Stimulated activated naive CD8-positive, alpha-beta T cell treated with anti-CD3 and anti-CD28 coated beads, Interleukin-15, Interleukin-2, amounts not matched to agents 100 ng/mL and 50 ng/mL, for 24 hours (primary cell): ENCODE measurements around the gene KLHL35.

Source experiments
- H3K27ac Mint-ChIP-seq: one replicate; pipeline ENCODE4 v1.8.0; 2021; ENCODE audit warnings: mild to moderate bottlenecking, mixed read lengths
- H3K27me3 Mint-ChIP-seq: one replicate; pipeline ENCODE4 v1.8.0; 2021; ENCODE audit warnings: mixed read lengths
- H3K36me3 Mint-ChIP-seq: one replicate; pipeline ENCODE4 v1.8.0; 2021; ENCODE audit warnings: low read depth, mixed read lengths
- H3K4me1 Mint-ChIP-seq: one replicate; pipeline ENCODE4 v1.8.0; 2021; ENCODE audit warnings: low read depth, mixed read lengths
- H3K4me3 Mint-ChIP-seq: one replicate; pipeline ENCODE4 v1.8.0; 2021; ENCODE audit warnings: mild to moderate bottlenecking, mixed read lengths
- H3K9me3 Mint-ChIP-seq: one replicate; pipeline ENCODE4 v1.8.0; 2021; ENCODE audit warnings: mixed read lengths

KLHL35 gene

GRCh38 chr11:75473684-75474083, 40.7 kb upstream of the KLHL35 start:
- Mint-ChIP-seq H3K9me3 (no peaks in the 10 kb centered on the region), H3K4me3 (no peak overlapping the region), H3K27ac (no peak overlapping the region), H3K4me1 (peaks cover 16% of the 10 kb centered on the region), H3K36me3 (no peaks in the 10 kb centered on the region), H3K27me3 (no peaks in the 10 kb centered on the region)

GRCh38 chr11:75472081-75472732, 39.2 kb upstream of the KLHL35 start:
- no peak overlapping the region for H3K27ac Mint-ChIP-seq

GRCh38 chr11:75471176-75471973, 38.4 kb upstream of the KLHL35 start:
- no peak overlapping the region for H3K27ac Mint-ChIP-seq
- H3K9me3 Mint-ChIP-seq: no peaks in the 10 kb centered on the region
- no peak overlapping the region for H3K4me3 Mint-ChIP-seq
- no peaks in the 10 kb centered on the region for H3K36me3 Mint-ChIP-seq
- no peaks in the 10 kb centered on the region for H3K27me3 Mint-ChIP-seq
- peaks cover 16% of the 10 kb centered on the region for H3K4me1 Mint-ChIP-seq

More at GRCh38 chr11:75472081-75472732, 39.2 kb upstream of the KLHL35 start:
- Mint-ChIP-seq H3K4me1 (peaks cover 16% of the 10 kb centered on the region), H3K9me3 (no peaks in the 10 kb centered on the region), H3K36me3 (no peaks in the 10 kb centered on the region), H3K4me3 (no peak overlapping the region), H3K27me3 (no peaks in the 10 kb centered on the region)

DNA sequence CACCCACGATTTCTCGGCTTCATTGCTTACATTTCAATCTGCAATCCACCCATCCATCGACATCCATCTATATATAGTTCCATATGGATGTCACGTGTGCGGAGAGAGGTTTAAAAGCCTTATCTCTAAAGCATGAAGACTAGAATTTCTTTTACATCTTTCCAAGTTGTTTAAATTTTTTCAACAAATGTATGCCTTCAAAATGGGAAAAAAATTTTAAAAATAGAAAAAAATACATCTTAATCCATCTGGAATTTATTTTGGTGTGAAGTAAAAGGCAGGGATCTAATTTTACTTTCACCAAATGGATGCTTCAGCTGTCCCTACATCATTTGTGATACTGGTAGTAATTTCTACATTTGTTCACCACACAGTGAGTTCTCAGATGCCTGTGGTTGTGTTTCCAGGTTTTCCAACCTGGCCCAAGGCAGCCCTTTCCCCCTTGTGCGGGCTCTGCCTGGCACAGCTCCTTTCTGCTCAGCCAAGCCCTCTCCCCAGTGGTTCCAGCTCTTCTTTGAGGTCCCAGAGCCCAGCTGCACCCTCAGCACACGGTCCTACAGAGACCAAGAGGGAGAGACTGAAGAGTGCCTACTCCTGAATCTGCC, 37.6 kb upstream of the KLHL35 start:
- Mint-ChIP-seq H3K4me3 (no peak overlapping the region), H3K4me1 (peaks cover 9% of the 10 kb centered on the region), H3K36me3 (no peaks in the 10 kb centered on the region), H3K27ac (no peak overlapping the region), H3K9me3 (no peaks in the 10 kb centered on the region), H3K27me3 (no peaks in the 10 kb centered on the region)

GRCh38 chr11:75469785-75470405, 36.9 kb upstream of the KLHL35 start:
- peaks cover 2% of the 10 kb centered on the region for H3K4me1 Mint-ChIP-seq
- no peaks in the 10 kb centered on the region for H3K36me3 Mint-ChIP-seq
- H3K9me3 Mint-ChIP-seq: no peaks in the 10 kb centered on the region
- no peak overlapping the region for H3K4me3 Mint-ChIP-seq
- no peaks in the 10 kb centered on the region for H3K27me3 Mint-ChIP-seq
- no peak overlapping the region for H3K27ac Mint-ChIP-seq

- H3K27ac Mint-ChIP-seq: no peak overlapping the region
- H3K36me3 Mint-ChIP-seq: no peaks in the 10 kb centered on the region
- no peaks in the 10 kb centered on the region for H3K27me3 Mint-ChIP-seq
- H3K4me3 Mint-ChIP-seq: no peak overlapping the region
- H3K9me3 Mint-ChIP-seq: no peaks in the 10 kb centered on the region
- H3K4me1 Mint-ChIP-seq: no peaks in the 10 kb centered on the region
Observed at GRCh38 chr11:75468534-75469340, 35.7 kb upstream of the KLHL35 start.

DNA sequence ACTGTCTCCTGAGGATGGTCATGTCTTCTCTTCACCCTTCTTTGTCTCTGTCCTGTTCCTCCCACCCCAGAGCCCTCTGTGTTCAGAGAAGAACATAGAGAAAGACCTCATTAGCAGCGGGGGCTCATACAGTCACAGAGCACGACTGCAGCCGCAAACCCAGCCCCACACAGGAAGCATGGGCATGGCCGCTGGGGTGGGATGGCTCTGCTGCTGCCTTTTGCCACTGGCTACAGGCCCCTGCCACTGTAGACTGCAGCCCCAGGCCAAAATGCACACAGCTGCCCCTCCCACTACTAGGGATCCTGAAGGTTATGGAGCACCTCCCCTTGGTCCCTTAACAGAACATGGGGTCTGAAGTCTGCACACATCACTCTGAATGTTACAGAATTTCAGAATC, 34.9 kb upstream of the KLHL35 start:
- H3K9me3 Mint-ChIP-seq: no peaks in the 10 kb centered on the region
- H3K4me3 Mint-ChIP-seq: no peak overlapping the region
- H3K27ac Mint-ChIP-seq: no peak overlapping the region
- H3K4me1 Mint-ChIP-seq: no peaks in the 10 kb centered on the region
- no peaks in the 10 kb centered on the region for H3K36me3 Mint-ChIP-seq
- no peaks in the 10 kb centered on the region for H3K27me3 Mint-ChIP-seq

DNA sequence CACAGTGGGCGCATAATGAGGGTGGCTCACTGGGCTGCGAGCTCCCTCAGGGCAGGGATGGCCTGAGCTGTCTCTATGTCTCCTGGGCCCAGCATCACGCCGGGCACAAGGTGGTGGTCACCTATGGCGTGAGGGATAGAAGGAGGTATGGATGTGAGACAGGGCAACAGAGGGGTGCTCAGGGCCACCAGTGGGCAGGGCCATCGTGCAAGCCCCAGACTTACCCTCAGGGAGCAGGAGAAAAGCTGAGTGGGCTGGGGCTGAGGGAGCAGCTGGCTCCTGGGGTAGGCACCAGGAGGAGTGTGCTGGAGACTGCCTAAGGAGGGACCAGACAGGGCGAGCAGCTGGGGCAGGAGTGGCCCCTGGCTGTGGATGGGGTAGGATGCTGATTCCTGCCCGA, 34.3 kb upstream of the KLHL35 start:
- Mint-ChIP-seq H3K4me3 (no peak overlapping the region), H3K9me3 (no peaks in the 10 kb centered on the region), H3K27ac (no peak overlapping the region), H3K27me3 (no peaks in the 10 kb centered on the region), H3K4me1 (no peaks in the 10 kb centered on the region), H3K36me3 (no peaks in the 10 kb centered on the region)

DNA sequence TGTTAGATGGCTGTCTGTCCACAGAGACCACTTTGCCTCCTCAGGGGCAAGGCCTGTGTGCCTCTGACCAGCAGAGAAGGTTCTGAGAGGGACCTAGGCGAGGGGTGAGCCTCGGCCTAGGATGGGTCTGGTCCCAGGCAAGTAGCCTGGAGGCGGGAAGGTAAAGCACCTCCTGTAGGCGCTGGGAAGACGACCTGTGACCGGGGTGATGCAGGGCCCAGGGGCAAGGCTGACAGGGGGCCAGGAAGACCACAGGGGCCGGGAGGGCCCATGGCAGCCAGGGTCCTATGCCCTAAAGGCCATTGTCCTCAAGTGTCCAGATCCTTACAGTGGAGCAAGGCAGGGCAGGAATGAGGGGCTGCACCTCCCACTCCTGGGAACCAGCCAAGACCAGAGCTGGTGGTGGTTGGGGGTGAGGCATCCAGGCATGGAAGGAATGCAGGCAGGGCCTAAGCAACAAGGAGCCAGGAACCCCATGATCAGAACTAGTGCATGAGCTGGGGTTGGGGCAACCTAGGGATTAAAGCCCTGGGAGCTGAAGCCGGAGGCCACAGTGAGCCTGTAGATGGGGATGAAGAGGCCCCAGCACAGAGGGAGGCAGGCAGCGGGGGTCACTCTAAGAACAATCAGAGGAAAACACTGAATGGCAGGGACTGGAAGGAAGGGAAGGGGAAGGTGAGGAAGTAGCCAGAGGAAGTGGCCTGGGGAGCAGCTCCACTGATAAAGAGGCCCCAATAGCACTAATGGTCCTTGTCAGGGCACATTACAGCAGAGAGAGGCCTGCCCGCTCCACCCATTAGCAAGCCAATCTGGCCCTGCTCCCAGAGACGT, 32.9 kb upstream of the KLHL35 start:
- no peak overlapping the region for H3K27ac Mint-ChIP-seq
- H3K4me1 Mint-ChIP-seq: no peaks in the 10 kb centered on the region
- H3K9me3 Mint-ChIP-seq: no peaks in the 10 kb centered on the region
- no peaks in the 10 kb centered on the region for H3K27me3 Mint-ChIP-seq
- no peak overlapping the region for H3K4me3 Mint-ChIP-seq
- no peaks in the 10 kb centered on the region for H3K36me3 Mint-ChIP-seq

GRCh38 chr11:75463106-75463774, 30.2 kb upstream of the KLHL35 start:
- H3K9me3 Mint-ChIP-seq: no peaks in the 10 kb centered on the region
- no peaks in the 10 kb centered on the region for H3K27me3 Mint-ChIP-seq
- no peak overlapping the region for H3K27ac Mint-ChIP-seq
- H3K36me3 Mint-ChIP-seq: no peaks in the 10 kb centered on the region
- H3K4me3 Mint-ChIP-seq: no peak overlapping the region
- no peaks in the 10 kb centered on the region for H3K4me1 Mint-ChIP-seq

- Mint-ChIP-seq H3K4me3 (no peak overlapping the region), H3K27ac (no peak overlapping the region), H3K36me3 (no peaks in the 10 kb centered on the region), H3K9me3 (no peaks in the 10 kb centered on the region), H3K4me1 (no peaks in the 10 kb centered on the region), H3K27me3 (no peaks in the 10 kb centered on the region)
Observed at GRCh38 chr11:75462117-75462653, 29.2 kb upstream of the KLHL35 start.

- Mint-ChIP-seq H3K27me3 (no peaks in the 10 kb centered on the region), H3K36me3 (no peaks in the 10 kb centered on the region), H3K9me3 (no peaks in the 10 kb centered on the region), H3K4me3 (no peak overlapping the region), H3K27ac (no peak overlapping the region), H3K4me1 (no peaks in the 10 kb centered on the region)
Observed at GRCh38 chr11:75461151-75461550, 28.1 kb upstream of the KLHL35 start.

- no peaks in the 10 kb centered on the region for H3K9me3 Mint-ChIP-seq
Observed at GRCh38 chr11:75456596-75457183, 23.7 kb upstream of the KLHL35 start.

More at GRCh38 chr11:75456596-75457183, 23.7 kb upstream of the KLHL35 start:
- H3K27me3 Mint-ChIP-seq: no peaks in the 10 kb centered on the region
- no peaks in the 10 kb centered on the region for H3K36me3 Mint-ChIP-seq
- no peak overlapping the region for H3K27ac Mint-ChIP-seq
- H3K4me1 Mint-ChIP-seq: no peaks in the 10 kb centered on the region
- H3K4me3 Mint-ChIP-seq: no peak overlapping the region
